HUDEP-2 (cell line): ENCODE data around the gene UBR1.
A peak's percentile ranks its signal among the peaks of the same experiment; 100 is the strongest.

Experiments used
- DNase-seq, 76 experiments: peaks; one replicate each; lab custom pipeline; 2025; ENCODE audit not compliant: unreplicated experiment in 76 of 76; lab: John Stamatoyannopoulos, UW

Gene UBR1

DNA sequence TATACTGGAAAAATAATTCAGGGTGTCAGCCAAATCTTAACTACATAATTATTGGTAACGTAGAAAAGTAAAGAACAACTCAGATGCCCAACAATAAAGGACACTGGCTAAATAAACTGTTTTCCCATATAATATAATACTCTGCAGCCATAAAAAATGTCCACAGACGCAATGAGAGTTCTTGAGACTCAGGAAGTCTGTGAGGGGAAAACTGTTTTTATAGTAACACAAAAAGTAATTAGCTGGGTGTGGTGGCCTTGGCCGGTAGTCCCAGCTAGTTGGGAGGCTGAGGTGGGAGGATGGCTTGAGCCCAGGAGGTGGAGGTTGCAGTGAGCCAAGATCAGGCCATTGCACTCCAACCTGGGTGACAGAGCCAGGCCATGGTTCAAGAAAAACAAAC is 5.5 kb upstream of the UBR1 start:
- no peak for DNase-seq

DNA sequence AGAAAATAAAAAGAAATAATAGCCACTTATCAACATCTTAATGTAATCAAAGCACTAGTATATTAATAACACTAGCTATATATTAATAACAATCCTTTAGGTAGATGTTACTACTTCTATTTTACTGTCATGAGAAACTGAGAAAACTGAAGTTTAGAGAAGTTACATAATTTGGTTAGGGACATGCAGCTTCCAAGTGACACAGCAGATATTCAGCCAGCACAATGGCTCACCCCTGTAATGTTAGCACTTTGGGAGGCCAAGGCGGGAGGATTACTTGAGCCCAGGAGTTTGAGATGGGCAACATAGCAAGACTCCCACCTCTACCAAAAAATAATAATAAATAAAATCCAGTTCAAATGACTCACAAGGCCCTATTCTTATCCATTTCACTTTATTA is 1.9 kb upstream of the UBR1 start:
- no peak for DNase-seq

DNA sequence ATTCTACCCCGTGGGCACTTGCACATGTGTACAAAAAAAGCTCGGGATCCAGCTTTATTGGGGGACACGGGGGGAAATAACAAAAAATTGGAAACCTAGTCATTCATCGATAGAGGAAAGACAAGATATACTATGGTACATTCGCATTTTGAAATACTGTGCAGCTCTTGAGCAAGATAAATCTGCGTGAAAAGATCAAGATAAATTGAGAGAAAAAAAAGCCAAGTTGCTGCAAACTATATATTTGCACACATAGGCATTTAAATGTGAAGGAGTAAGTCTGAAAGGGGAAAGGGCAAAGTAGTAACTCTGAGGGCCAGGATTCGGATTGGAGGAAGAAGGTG is 620 bp upstream of the UBR1 start:
- DNase-seq = peak in 1 of 76 experiments; percentile 7

- peak in 22 of 76 experiments; percentile 4 to 56 (median 22) for DNase-seq
Measured at GRCh38 chr15:43105077-43105736, 631 bp downstream of the UBR1 start.

DNA sequence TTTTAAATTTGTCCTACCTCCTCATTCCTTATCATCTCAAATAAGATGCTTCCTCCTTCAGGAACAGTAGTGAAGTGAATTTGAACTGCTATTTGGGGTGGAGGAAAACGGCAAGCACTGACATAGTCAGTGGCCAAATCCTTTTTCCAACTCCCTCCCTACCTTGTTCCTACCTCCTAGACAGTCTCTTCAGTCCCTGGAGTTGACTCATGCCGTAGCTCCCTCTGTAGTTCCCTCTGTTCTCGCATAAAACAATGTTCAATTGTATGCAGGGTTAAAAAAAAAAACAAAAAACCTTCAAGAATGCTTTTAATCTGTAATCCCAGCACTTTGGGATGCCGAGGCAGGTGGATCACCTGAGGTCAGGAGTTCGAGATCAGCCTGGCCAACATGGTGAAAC is 1.4 kb downstream of the UBR1 start:
- DNase-seq = no peak

GRCh38 chr15:43103907-43104306 is 1.9 kb downstream of the UBR1 start:
- DNase-seq = no peak

DNA sequence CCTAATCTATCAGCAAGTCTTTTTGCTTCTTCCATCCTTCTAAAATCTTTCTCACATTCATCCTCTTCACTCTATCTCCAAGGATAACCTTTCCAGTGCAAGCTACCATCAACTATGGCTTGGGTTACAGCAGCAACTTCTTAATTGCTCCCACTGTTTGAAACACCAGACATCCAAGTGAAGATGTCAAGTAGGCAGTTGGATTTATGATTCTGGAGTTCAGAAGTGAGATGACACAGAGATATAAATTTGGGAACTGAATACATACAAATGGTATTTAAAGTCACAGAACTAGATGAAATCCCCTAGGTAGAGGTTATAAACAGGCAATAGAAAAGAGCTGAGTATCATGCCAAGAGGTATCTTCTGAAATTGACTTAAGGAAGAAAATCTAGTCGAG is 3.7 kb downstream of the UBR1 start:
- DNase-seq = no peak

DNA sequence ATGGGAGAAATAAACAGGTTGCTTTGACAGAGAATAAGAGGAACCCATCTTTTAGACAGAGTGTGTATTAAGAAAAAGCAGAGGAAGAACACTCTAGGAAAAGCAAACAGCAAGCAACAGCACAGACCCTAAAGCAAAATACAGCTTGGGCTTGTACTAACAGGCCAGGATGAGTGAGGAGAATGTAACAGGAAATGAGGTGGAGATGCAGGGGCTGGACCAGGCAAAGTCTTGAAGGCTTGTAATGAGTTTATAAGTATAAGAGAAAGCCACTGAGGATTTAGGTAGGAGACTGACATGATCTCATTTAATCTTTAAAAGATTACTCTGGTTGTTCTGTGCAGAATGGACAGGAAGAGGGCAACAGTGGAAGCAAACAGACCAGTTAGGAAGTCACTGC is 4.9 kb downstream of the UBR1 start:
- no peak for DNase-seq

DNA sequence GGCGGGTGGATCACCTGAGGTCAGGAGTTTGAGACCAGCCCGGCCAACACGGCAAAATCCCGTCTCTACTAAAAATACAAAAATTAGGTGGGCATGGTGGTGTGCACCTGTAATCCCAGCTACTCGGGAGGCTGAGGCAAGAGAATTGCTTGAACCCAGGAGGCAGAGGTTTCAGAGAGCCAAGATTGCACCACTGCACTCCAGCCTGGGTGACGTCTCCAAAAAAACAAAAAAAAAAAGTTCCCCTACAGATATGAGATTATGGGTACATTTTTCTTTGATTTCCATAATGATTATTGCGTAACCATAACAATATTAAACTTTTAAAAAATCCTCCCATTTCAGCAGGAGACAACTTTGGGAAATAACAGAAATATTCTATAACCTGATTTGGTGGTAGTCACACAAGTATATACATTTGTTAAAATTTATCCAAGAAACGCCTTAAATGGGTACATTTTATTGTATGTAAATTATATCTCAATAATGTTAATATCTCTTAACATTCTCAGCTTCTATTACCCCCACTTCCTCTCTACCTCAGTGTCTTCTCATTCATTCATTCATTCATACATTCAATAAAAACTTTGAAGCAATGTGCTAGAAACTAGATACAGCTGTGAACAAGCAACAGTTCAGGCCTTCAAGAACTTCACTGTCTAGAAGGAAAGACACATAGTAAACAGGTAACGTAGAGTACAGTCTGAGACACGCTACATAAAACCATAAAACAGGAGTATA is 6.6 kb downstream of the UBR1 start:
- no peak for DNase-seq

DNA sequence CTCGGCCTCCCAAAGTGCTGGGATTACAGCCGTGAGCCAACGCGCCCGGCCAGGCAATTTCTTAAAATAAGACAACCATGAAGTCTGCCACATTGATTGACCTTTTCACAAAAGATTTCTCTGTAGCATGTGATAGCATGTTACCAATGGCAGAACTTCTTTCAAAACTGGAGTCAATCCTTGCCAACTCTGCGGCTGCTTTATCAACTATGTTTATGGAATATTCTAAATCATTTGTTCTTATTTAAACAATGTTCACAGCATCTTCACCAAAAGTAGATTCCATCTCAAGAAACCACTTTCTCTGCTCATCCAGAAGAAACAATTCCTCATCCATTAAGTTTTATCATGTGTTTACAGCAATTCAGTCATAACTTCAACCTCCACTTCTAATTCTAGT is 9.4 kb downstream of the UBR1 start:
- no peak for DNase-seq

- DNase-seq = peak in 1 of 76 experiments; percentile 43
Measured at GRCh38 chr15:43095708-43096347, 10.0 kb downstream of the UBR1 start.

GRCh38 chr15:43095243-43095642 is 10.6 kb downstream of the UBR1 start:
- DNase-seq = peak in 44 of 76 experiments; percentile 2 to 71 (median 30)

DNA sequence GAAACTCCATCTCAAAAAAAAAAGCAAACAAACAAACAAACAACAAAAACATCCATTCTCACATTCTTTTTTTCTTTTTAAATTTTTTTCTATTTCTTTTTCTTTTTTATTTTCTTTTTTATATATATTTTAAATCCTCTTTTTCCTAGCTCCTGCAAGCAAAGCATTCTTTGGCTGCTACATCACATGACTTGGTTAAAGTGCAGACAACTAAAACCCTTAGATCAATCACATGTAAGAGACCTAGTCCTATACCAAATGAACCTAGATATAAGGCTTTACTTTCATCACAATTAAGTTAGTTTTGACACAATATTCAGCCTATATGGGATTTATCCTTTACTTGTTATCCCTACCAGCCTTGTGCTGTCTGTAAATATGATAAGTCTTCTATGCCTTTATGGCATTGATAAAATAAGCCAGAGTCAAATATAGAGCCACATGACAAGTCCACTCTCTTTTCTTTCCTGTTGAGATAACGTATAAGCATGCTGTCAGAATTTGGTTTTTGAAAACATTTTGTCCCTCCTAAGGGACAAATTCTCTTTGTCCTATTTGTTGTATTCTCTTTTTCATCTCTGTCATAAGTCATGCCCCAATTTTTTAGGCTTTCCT is 11.3 kb downstream of the UBR1 start:
- DNase-seq = peak in 26 of 76 experiments; percentile 6 to 72 (median 40)

- DNase-seq = no peak
Measured at GRCh38 chr15:43093026-43093425, 12.8 kb downstream of the UBR1 start.

DNA sequence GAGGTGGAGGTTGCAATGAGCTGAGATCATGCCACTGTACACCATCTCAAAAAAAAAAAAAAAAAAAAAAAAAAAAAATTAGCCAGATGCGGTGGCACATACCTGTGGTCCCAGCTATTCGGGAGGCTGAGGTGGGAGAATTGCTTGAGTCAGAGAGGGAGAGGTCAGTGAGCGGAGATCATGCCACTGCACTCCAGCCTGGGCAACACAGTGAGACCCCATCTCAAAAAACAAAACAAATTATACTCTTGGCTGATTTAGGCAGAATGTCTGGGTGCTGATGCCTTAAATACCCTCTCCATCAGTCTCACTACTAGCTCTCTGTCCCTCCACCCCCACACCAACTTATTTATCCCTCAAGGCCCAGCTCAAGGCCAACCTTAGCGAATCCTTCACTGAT is 14.0 kb downstream of the UBR1 start:
- DNase-seq = no peak

- no peak for DNase-seq
Measured at GRCh38 chr15:43086551-43086950, 19.3 kb downstream of the UBR1 start.

DNA sequence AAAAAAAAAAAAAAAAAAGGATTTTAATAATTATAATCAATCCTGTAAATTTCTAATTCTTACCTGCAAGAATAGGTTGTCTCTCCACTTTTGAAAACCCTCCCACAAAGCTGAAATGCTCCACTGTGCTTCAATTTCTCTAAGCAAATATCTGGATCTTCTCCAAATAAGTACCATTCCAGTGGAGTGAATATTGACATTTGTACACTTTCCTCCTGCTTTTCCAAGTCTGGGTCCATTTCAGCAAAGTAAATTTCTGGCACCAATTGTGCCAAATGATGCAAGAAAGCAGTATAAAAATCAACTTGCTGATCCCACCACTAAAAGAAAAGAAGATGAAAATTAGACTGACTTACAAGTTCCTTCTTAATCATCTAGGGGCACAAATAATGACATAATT is 19.9 kb downstream of the UBR1 start:
- no peak for DNase-seq

- no peak for DNase-seq
Measured at GRCh38 chr15:43082509-43082908, 23.3 kb downstream of the UBR1 start.

- no peak for DNase-seq
Measured at GRCh38 chr15:43081283-43081682, 24.6 kb downstream of the UBR1 start.

- DNase-seq = no peak
Measured at GRCh38 chr15:43071451-43071850, 34.4 kb downstream of the UBR1 start.

- no peak for DNase-seq
Measured at GRCh38 chr15:43070893-43071292, 34.9 kb downstream of the UBR1 start.

GRCh38 chr15:43070249-43070648 is 35.6 kb downstream of the UBR1 start:
- no peak for DNase-seq
